NK-92 treated with Interleukin-12 subunit alpha and Interleukin-12 subunit beta, amount 100 ng/mL, for 24 hours (cell line): ENCODE measurements around the gene ARF5.

Source experiments
- DNase-seq: peaks from one replicate; lab custom pipeline; 2025; lab: John Stamatoyannopoulos, UW

The ARF5 gene

DNA sequence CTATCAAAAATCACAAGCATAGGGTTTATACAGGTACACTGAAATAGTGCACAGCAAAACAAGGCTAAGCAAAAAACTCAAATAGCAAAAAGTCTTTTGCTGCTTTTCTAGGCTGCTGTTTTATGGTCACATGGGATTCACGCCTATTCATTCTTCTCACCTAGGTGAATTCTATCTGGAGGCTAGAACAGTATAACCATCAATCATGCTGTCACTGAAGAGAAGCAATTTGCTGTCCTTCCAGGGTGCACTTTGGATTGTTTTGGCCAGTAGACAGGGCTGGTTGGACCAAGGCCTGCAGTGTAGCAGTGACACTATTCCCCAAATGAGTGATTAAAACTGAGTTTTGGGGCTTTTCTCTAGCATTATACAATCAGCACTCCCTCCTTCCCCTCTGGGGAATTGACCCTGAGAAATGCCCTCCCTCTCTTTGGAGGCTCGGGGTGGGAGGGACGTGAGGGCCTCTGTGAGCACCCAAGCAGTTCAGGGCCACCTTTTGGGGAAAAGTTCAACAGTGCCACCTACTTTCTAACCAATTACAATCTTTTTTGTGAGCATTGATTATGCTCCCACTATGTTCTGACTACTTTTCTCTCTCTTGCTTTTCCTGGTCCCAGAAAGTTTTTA is 47.6 kb downstream of the ARF5 start:
- DNase-seq, result no peak

DNA sequence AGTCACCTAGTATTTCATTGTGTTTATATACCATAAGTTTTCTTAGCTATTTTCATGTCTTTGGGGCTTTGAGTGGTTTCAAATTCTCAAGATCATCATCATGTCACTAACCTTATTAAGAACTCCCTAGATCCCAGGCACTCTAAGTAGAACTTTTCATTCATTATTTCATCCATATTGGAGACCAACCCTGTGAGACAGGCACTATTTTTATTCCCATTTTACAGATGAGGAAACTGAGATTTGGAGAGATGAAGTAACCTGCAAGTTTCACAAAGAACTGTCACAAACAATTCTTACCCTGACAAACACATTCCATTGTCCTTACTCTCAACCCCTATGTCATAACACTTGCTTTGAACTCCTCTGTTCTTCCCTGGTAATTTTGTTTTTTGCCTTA is 50.0 kb downstream of the ARF5 start:
- DNase-seq, result no peak
